GM12891 (cell line): ENCODE results near the gene ANKS1A.

Experiments used
- POLR2A ChIP-seq: IDR thresholded peaks from 2 replicates; pipeline ENCODE4 v1.6.1; 2011; ENCODE audit warnings: low read depth, low read length, control low read depth
- POLR2AphosphoS5 ChIP-seq: IDR thresholded peaks from 2 replicates; pipeline ENCODE4 v1.6.1; 2011; ENCODE audit warnings: low read depth, low read length, control low read depth
- SPI1 ChIP-seq: IDR thresholded peaks from 2 replicates; pipeline ENCODE4 v1.6.1; 2011; ENCODE audit warnings: low read depth, low read length, control low read depth

DNA sequence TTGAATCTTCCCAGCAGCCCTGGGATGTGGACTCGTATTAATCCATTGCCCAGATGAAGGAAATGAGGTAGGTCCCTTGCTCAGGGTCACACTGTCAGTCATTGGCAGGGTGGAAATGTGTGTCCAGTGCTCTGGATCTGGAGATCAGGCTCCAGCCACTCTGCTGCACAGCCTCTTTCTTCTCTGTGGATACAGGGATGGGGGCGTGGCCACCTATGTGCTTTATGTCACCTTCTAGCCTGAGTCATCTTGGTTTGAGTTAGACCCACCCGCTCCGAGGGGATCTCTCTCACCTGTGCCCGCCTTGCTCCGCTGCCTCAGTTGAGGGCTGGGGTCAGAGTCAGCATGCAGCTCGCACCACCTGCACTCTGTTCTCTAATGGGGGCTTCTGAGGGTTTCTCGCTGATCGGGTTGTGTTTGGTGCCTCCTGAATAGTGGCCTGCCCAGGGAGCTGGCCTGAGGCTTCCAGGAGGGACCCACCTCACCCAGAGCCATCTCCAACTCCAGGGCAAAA lies 172.1 kb downstream of the ANKS1A start:
- TF ChIP-seq SPI1 (no peak), POLR2AphosphoS5 (no peak), POLR2A (no peak)
